HCT116 (cell line): ENCODE results near the gene LAMA1. TPM values are rescaled to one million over a fixed set of nuclear protein-coding genes. Genes with fewer than 3 reads are reported as not detected.

Experiments used
- ATAC-seq: fragments of 200-7000 bp; cut with Tn5 transposase; 2 replicates; pipeline ENCODE4 v1.9.1; 2020; ENCODE audit warnings: mild to moderate bottlenecking, moderate library complexity
- BruUV-seq: library from RNA; stranded (reverse); fragments of 400-500 nt; replicated peaks from 2 replicates; lab custom pipeline; 2021; lab: Mats Ljungman, UMichigan
- CTCF ChIA-PET: fragments of 300-600 bp; sonication (Branson Sonifier 250); formaldehyde crosslinking; loops from one replicate; lab custom pipeline; 2021; ENCODE audit warnings: antibody characterized with exemption; lab: Charles Lee
- POLR2A ChIA-PET: fragments of 300-600, 350-600 bp; sonication (Branson Sonifier 250); formaldehyde crosslinking; loops from one replicate; lab custom pipeline; 2021; ENCODE audit warnings: antibody characterized with exemption; lab: Charles Lee
- RAD21 ChIA-PET, 2 experiments: fragments of 300-600 bp; sonication (Branson Sonifier 250); formaldehyde crosslinking; loops; one replicate each; lab custom pipeline; 2023; ENCODE audit warnings: low total read pairs in 2 of 2; ENCODE audit not compliant: uncharacterized antibody in 2 of 2, unreplicated experiment in 2 of 2, low non-redundant PET in 1 of 2; lab: Charles Lee
- DNase-seq: peaks from one replicate; pipeline ENCODE4 v3.0.0-alpha.2; 2010; ENCODE audit warnings: low read depth, low spot score
- H2AFZ ChIP-seq: fragments of 200-600 bp; shearing (Covaris generic), sonication (generic); 2 replicates; pipeline ENCODE4 v1.6.1; 2017; ENCODE audit warnings: low read depth, mixed run types, mixed read lengths, antibody characterized with exemption, low read length; ENCODE audit not compliant: poor library complexity, severe bottlenecking
- H3K27ac ChIP-seq: 2 replicates; pipeline ENCODE4 v1.5.1; 2012; ENCODE audit warnings: low read depth, low read length
- H3K27me3 ChIP-seq: fragments of 200-600 bp; sonication (generic); 2 replicates; pipeline ENCODE4 v1.6.1; 2016; ENCODE audit warnings: mixed run types, low read length, mixed read lengths; ENCODE audit not compliant: insufficient read depth
- H3K36me3 ChIP-seq, 2 experiments: fragments of 200-500 bp in 1 of 2; fragments of 200-600 bp in 1 of 2; sonication (Bioruptor generic) in 1 of 2; sonication (generic) in 1 of 2; 2 replicates each; pipeline versions ENCODE4 v1.5.1 to v1.6.1; 2014 to 2016; ENCODE audit warnings: low read length in 2 of 2, inconsistent platforms in 1 of 2, mixed read lengths in 1 of 2, mixed run types in 1 of 2; ENCODE audit not compliant: insufficient read depth in 2 of 2, control insufficient read depth in 1 of 2
- H3K4me1 ChIP-seq, 2 experiments: fragments of 200-600 bp in 1 of 2; sonication (generic) in 1 of 2; 2 replicates each; pipeline versions ENCODE4 v1.5.1 to v1.6.1; 2012 to 2017; ENCODE audit warnings: low read length in 2 of 2, inconsistent platforms in 1 of 2, mild to moderate bottlenecking in 1 of 2, mixed read lengths in 1 of 2, mixed run types in 1 of 2, moderate library complexity in 1 of 2; ENCODE audit not compliant: insufficient read depth in 2 of 2, control insufficient read depth in 1 of 2
- H3K4me2 ChIP-seq: fragments of 200-600 bp; sonication (generic); 2 replicates; pipeline ENCODE4 v1.6.1; 2017; ENCODE audit warnings: mixed run types, low read length, mixed read lengths
- H3K4me3 ChIP-seq, 2 experiments: fragments of 200-600 bp in 1 of 2; sonication (generic) in 1 of 2; replicated peaks in 1 of 2; 2 replicates each; pipeline ENCODE4 v1.5.1; 2011 to 2016; ENCODE audit warnings: low read length in 2 of 2, control low read depth in 1 of 2, low read depth in 1 of 2, mild to moderate bottlenecking in 1 of 2, mixed read lengths in 1 of 2, mixed run types in 1 of 2
- H3K79me2 ChIP-seq: fragments of 200-600 bp; sonication (generic); 2 replicates; pipeline ENCODE4 v1.6.1; 2017; ENCODE audit warnings: mild to moderate bottlenecking, mixed run types, low read length, moderate library complexity, mixed read lengths; ENCODE audit not compliant: insufficient read depth
- H3K9ac ChIP-seq: fragments of 200-600 bp; sonication (generic); 2 replicates; pipeline ENCODE4 v1.6.1; 2016; ENCODE audit warnings: low read length, mixed read lengths
- H3K9me2 ChIP-seq: fragments of 200-600 bp; sonication (generic), shearing (Covaris generic); 2 replicates; pipeline ENCODE4 v1.6.1; 2017; ENCODE audit warnings: mixed run types, mild to moderate bottlenecking, moderate library complexity; ENCODE audit not compliant: insufficient read depth
- H3K9me3 ChIP-seq, 2 experiments: fragments of 200-500 bp in 1 of 2; fragments of 200-600 bp in 1 of 2; sonication (Bioruptor generic) in 1 of 2; sonication (generic) in 1 of 2; 2 replicates each; pipeline ENCODE4 v1.6.1; 2014 to 2017; ENCODE audit warnings: low read length in 2 of 2, mixed read lengths in 2 of 2, inconsistent platforms in 1 of 2, low read depth in 1 of 2, mild to moderate bottlenecking in 1 of 2, mixed run types in 1 of 2, moderate library complexity in 1 of 2; ENCODE audit not compliant: control insufficient read depth in 1 of 2, insufficient read depth in 1 of 2
- H4K20me1 ChIP-seq: fragments of 200-600 bp; sonication (generic), shearing (Covaris generic); 2 replicates; pipeline ENCODE4 v1.6.1; 2017; ENCODE audit warnings: mixed run types, mild to moderate bottlenecking, moderate library complexity; ENCODE audit not compliant: insufficient read depth
- EGR1 ChIP-seq: IDR thresholded peaks from 2 replicates; pipeline ENCODE4 v1.6.1; 2012; ENCODE audit warnings: low read depth
- JUND ChIP-seq: IDR thresholded peaks from 2 replicates; pipeline ENCODE4 v1.6.1; 2012
- RAD21 ChIP-seq: IDR thresholded peaks from 2 replicates; pipeline ENCODE4 v1.6.1; 2012; ENCODE audit warnings: low read depth, mild to moderate bottlenecking
- TCF7L2 ChIP-seq: IDR thresholded peaks from 2 replicates; pipeline ENCODE4 v1.7.0; 2011; ENCODE audit warnings: borderline replicate concordance, inconsistent platforms; ENCODE audit not compliant: insufficient read depth, insufficient read length; ENCODE audit errors: extremely low read depth
- YY1 ChIP-seq: IDR thresholded peaks from 2 replicates; pipeline ENCODE4 v1.6.1; 2011; ENCODE audit warnings: low read length, low read depth, moderate library complexity, mild to moderate bottlenecking; ENCODE audit not compliant: insufficient replicate concordance; ENCODE audit errors: extremely low read depth
- ZNF274 ChIP-seq: fragments of 200-500 bp; sonication (Bioruptor generic); IDR thresholded peaks from 2 replicates; pipeline ENCODE4 v1.6.1; 2014; ENCODE audit warnings: mild to moderate bottlenecking, low read depth, low read length, inconsistent platforms
- intact Hi-C: fragments of 100-400 bp; cut with micrococcal nuclease; formaldehyde crosslinking; loops from 2 replicates; pipeline ENCODE4 v1.10.0; 2022
- total RNA-seq: library from RNA; stranded (reverse); gene quantifications from one replicate; pipeline ENCODE4 v1.2.1, GENCODE V29; 2021; ENCODE audit not compliant: unreplicated experiment
- TF ChIP-seq, protein P1 (sequence below): IDR thresholded peaks from 2 replicates; pipeline ENCODE4 v1.6.1; 2011; ENCODE audit warnings: mild to moderate bottlenecking, low read length, moderate library complexity; ENCODE audit not compliant: insufficient replicate concordance; ENCODE audit errors: extremely low read depth
- TF ChIP-seq, protein P2 (sequence below): IDR thresholded peaks from 2 replicates; pipeline ENCODE4 v1.6.1; 2012

Gene LAMA1
- total RNA-seq, 1 experiment from 2014 or later: 0.05 TPM

DNA sequence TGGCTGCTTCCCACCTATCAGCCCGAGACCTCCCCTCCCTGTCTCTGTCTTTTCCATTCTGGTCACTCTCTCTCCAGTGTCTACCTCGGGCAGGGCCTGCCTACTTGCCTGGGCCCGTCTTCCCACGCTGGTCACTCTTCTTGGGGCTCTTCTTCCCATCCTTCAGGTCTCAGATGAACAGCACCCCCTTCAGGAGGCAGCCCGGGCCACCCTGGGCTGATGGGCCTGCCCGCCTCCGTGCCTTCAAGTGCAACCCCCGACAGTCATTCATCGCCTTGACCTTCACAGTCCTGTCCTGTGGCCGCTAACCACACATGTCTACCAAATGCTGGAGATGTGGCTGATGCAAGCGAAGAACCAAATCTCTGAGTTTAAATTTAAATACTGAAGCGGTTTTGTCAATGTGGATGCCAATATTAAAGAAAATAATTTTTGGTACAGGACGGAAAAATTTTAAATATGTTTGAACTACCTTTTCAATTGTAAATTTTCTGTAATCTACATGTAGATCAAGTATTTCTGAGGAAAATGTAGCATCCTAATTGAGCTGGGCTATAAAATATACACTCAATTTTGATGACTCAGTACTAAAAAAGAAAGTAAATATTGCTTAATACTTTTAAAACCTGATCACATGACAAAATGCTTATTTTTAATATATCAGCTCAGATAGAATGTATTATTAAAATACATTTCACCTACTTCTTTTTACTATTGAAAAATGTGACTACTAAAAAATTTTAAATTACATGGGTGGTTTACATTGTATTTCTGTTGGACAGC lies 96.4 kb downstream of the LAMA1 start:
- no peaks in the 10 kb centered on the region for H3K9me2 ChIP-seq
- TF ChIP-seq, protein P1, sequence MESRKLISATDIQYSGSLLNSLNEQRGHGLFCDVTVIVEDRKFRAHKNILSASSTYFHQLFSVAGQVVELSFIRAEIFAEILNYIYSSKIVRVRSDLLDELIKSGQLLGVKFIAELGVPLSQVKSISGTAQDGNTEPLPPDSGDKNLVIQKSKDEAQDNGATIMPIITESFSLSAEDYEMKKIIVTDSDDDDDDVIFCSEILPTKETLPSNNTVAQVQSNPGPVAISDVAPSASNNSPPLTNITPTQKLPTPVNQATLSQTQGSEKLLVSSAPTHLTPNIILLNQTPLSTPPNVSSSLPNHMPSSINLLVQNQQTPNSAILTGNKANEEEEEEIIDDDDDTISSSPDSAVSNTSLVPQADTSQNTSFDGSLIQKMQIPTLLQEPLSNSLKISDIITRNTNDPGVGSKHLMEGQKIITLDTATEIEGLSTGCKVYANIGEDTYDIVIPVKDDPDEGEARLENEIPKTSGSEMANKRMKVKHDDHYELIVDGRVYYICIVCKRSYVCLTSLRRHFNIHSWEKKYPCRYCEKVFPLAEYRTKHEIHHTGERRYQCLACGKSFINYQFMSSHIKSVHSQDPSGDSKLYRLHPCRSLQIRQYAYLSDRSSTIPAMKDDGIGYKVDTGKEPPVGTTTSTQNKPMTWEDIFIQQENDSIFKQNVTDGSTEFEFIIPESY: no peak
- TF ChIP-seq YY1 (no peak), ZNF274 (no peak), EGR1 (no peak), RAD21 (no peak), JUND (no peak), TCF7L2 (no peak)
- TF ChIP-seq, protein P2, sequence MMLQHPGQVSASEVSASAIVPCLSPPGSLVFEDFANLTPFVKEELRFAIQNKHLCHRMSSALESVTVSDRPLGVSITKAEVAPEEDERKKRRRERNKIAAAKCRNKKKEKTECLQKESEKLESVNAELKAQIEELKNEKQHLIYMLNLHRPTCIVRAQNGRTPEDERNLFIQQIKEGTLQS: no peak
- TF ChIP-seq, all 23 proteins: peak for 0
- BruUV-seq: no TSS peak
- ChIA-PET POLR2A (no interaction called here), RAD21 (no interaction called here), CTCF (interaction anchor here (1.1 to 1.3 kb wide), 3 partner anchors 11 to 156 kb away, joined by 3 to 5 read pairs (median 3); no protein-coding TSS in a partner anchor)
- no peak overlapping the region for H3K4me2 ChIP-seq
- peaks cover 0 to 17% of the 10 kb centered on the region in 2 experiments; a peak in 2 of 4 replicates for H3K9me3 ChIP-seq
- no peaks in the 10 kb centered on the region for H4K20me1 ChIP-seq
- no peaks in the 10 kb centered on the region for H3K79me2 ChIP-seq
- ATAC-seq (no peak), DNase-seq (no peak)
- no peak overlapping the region for H3K27ac ChIP-seq
- H3K4me1 ChIP-seq: no peaks in the 10 kb centered on the region
- no peak overlapping the region for H3K4me3 ChIP-seq
- no peaks in the 10 kb centered on the region for H3K36me3 ChIP-seq
- intact Hi-C loops: no loop called here
- no peak overlapping the region for H3K9ac ChIP-seq
- H2AFZ ChIP-seq: no peak overlapping the region
- H3K27me3 ChIP-seq: no peaks in the 10 kb centered on the region
